Measurements from ENCODE around the gene SAMD9.
A peak's percentile ranks its signal among the peaks of the same experiment; 100 is the strongest.
"Not testable (repeated sequence)": the region's sequence is repeated elsewhere in the genome, so short reads cannot be mapped to it uniquely, and the experiment has no call there.

The SAMD9 gene

DNA sequence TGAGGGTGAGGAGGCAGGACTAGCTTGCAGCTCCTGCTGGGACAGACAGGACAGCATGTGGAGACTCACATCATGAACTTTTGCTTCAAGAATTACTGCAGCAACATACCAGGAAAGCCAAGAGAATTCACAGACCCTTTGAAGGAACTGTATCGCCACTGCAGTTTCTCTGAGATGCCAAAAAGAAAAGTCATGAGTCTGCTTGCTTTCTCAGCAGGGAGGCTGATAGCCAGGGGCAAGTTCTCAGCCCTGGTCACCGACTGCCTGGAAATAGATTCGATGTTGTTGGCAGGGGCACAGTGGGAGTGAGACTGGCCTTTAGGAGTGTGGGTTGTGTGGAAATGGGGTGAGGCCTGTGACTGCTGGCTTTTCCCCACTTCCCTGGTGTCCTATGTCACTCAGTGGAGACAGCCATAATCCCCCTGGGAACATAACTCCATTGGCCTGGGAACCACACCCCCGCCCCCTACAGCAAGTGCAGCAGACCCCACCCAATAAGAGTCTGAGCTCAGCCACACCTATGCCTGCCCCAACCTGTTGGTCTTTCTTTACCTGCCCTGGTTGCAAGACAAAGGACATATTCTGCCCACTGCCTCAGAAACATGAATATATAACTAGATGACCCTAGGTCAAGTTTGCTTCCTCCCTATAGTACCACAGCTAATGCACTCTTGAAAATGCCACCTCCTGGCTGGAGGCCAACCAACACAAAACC, 1.6 kb upstream of the SAMD9 start:
- DNase-seq: no peak

DNA sequence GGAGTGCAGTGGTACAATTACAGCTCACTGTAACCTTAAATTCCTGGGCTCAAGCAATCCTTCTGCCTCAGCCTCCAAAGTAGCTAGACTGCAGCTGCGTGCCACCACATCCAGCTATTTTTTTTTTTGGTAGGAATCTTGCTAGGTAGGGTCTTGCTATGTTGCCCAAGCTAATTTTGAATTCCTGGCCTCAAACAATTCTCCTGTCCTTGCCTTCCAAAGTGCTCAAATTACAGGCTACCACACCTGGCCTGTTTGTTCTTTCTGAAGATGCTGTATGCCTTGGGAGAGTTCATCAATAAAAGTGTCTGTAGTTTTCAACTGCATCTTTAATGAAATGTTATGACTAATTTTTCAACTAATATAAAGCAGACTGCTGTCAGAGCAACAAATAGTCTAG, 452 bp downstream of the SAMD9 start:
- DNase-seq: no peak

DNA sequence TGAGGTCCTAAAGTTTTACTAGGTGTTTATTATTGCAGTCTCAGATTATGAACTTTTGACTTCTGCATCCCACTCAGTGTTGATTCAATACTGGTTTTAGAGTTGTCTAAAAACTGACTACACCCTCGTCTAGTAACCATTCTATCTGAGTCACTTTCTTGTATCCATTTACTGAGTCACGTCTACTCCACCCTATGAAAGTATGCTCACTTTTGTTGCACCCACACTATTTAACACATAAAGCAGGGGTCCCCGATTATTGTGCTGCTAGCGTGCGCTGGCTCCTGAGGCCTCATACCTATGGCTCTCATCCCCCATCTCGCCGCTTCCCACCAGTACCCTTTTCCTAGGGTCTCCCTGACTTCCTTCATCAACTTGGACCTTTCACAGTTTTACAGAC, 2.0 kb downstream of the SAMD9 start:
- DNase-seq: peak; percentile 13

DNA sequence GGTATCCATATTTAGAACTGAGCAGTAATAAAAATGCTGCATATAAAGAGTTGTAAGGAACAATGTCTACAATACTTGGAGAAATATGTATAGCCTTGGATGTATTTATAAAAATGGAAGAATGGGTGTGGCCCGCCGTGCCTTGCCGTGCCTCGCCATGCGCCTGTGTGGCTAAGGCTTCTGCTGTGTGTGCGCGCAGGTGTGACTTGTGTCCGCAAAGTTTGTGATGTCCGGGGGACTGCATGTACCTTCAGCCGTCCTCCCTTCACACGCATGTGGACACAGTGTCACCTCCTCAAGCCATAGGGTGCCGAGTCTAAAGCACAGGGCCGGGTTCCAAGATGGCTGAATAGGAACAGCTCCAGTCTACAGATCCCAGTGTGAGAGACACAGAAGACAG, 9.8 kb downstream of the SAMD9 start:
- DNase-seq: no peak

DNA sequence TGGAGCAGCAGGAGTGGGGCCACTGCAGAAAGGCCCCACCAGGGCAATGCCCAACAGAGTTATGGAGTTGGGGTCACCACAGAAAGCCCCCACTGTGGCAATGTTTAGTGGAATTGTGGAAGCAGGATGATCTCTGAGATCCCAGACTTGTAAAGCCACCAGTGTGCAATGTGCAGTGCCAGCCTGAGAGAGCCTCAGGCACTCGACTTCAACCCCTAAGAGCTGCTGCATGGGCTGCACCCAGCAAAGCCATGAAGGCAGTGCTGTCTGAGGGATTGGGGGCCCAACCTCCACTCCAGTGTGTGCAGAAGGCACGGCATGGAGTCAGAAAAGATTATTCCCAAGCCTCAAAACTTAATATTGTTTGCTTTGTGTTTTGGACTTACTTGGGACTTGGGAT, 20.4 kb downstream of the SAMD9 start:
- DNase-seq: no peak

DNA sequence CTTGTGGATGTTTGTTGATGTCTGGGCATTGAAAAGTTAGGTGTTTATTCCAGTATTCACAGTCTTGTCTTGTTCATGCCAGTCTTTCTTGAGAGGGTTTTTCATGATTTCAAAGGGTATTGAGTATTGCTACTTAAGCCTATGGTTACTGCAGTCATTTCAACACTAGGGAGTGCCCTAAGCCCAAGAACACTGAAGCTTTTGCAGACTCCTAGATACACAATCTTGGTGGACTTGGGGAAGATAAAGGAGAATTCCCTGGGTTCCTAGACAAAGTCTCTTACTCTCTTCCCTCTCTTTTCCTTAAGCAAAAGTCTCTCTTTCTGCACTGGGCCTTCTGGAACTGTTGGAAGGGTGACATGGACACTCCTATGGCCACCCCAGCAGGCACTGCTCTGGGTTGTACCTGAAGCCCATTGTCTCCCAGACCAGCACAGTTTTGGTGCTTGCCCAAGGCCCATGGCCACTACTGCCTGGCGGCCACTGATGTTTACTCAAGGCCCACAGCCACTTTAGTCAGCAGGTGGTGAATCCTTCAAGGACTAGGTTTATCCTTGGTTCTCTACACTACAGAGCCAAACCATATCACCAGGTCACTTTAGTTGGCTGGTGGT, 24.9 kb downstream of the SAMD9 start:
- DNase-seq: no peak

DNA sequence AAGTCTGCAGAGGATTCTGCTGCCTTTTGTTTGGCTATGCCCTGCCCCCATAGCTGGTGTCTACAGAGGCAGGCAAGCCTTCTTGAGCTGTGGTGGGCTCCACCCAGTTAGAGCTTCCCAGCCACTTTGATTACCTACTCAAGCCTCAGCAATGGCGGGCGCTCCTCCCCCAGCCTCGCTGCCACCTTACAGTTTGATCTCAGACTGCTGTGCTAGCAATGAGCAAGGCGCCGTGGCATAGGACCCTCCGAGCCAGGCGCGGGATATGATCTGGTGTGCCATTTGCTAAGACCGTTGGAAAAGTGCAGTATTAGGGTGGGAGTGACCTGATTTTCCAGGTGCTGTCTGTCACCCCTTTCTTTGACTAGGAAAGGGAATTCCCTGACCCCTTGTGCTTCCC, 44.4 kb downstream of the SAMD9 start:
- DNase-seq: not testable (repeated sequence)

DNA sequence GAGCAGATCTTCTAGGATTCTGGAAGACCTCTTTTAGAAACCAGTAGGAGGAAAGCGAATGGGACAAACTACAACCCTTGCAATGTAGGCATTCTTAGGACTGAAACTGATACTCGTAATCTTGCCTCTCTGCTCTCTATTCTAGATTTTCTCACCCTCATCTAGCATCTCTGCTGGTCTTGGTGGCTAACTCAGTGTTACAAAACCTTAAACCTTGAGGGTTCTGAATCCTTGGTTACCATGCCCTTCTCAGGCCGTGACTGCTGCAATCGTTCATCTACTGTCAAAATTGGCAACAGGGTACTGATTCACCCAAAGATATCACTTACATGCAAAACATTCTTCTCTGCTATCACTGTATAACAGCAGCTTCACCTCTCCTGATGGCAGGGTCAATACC, 55.2 kb downstream of the SAMD9 start:
- DNase-seq: no peak

DNA sequence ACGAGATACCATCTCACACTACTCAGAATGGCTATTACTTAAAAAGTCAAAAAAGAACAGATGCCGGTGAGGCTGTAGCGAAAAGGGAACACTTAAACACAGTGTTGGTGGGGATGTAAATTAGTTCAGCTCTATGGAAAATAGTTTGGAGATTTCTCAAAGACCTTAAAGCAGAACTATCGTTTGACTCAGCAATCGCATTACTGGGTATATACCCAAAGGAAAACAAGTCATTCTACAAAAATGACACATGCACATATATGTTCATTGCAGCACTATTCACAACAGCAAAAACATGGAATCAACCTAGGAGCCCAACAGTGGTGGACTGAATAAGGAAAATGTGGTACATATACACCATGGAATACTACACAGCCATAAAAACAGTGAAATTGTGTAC, 56.9 kb downstream of the SAMD9 start:
- DNase-seq: no peak

DNA sequence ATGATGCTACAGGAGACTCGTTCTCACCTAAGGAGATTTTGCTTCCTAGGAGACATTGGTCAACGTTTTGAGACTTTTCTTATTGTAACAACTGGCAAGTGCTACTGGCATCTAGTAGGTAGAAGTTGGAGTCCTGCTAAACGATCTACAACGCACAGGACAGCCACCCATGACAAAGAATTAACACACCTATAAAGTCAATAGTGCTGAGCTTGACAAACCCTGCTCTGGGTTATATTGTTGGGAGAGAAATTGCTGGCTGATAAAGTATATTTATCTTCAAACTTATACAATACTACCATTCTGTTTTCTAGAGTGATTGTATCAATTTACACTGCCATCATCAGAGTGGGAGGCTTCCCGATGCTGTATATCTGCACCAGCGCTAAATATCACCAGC, 57.8 kb downstream of the SAMD9 start:
- no peak for DNase-seq

DNA sequence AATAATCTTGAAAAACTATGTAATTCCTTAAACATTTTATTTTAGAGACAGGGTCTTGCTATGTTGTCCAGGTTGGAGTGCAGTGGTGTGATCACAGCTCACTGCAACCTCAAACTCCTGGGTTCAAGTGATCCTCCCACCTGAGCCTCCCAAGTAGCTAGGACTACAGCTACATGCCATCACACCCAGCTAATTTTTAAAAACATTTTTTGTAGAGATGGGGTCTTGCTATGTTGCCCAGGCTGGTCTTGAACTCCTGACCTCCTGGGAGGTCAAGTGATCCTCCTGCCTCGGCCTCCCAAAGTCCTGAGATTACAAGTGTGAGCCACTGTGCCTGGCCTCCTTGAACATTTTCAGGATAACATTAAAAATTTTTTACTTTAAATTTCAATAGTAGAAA, 61.2 kb downstream of the SAMD9 start:
- DNase-seq: not testable (repeated sequence)

DNA sequence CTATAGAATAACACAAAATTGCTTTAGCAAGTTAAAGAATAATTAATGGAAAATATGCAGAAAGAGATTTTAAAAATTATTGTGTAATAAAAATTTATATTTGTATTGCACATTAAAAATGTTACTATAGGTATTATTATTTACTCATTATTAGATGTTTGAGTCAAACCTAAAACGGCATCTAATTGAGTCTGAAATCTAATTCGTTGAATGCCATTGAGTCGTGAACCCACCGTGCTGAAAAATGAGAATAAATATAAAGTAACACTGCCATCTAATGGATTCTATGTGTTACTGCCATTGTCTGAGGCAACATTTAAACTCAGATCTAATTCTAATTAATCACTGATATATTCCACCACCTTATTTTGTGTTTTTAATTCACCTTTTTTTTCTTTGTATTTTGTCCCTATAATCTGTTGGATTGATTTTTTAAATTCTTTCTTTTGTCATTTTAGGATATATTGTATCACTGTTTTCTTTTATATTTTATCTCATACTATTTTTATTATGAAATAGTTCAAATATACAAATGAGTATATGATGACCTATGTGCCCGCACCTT, 62.2 kb downstream of the SAMD9 start:
- no peak for DNase-seq

DNA sequence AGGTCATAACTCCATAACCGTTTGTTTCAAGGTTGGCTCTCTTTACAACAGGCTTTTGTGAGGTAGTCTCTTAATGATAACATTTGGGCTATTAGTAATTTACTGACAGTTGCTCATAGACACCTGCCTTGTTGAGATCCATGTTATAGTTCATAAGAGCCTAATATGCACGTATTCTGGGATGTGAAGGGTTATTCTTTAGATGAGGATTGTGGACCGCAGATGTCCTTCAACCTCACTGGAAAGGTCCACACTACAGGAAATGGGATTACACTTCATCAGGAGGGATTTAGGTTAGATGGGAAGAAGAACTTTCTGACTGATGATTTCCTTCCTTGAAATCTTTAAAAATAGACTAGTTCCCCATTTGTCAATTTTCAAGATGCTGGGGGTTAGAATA, 62.8 kb downstream of the SAMD9 start:
- no peak for DNase-seq

DNA sequence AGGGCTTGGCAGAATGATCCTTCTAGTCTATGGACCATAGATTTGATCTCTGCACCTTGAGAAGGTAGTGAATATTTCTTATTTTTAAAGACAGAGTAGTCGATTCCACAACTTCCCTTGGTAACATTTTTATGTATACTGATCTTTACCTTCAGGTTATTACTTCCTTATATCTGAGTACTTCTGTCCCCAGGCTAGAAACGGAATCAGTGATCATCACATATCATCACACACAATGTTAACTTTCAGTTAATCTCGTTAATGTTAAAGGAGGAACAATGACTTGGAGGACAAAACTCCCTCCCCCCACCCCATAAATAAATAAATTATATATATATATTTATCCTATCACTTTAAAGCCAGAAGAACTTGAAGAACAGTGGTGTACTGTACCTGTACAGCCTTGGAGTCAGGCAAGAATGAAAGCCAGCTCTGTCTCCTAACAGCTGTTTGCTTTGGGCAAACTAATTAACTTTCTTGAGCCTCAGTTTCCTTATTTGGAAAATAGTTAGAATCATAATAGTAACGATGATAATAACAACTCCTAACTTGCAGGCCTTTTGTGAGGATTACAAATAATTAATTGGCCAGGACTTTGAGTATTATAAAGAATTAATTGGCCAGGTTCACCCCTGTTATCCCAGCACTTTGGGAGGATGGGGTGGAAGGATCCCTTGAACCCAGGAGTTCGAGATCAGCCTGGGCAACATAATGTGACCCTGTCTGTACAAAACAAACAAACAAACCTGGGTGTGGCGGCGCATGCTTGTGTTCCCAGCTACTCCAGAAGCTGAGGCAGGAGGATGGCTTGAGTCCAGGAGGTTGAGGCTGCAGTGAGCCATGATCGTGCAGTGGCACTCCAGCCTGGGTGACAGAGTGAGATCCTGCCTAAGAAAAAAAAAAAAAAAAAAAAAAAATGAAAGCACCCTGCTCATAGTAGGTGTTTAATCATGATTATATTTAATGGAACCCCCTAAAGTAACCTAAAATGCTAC, 63.5 kb downstream of the SAMD9 start:
- DNase-seq: no peak

DNA sequence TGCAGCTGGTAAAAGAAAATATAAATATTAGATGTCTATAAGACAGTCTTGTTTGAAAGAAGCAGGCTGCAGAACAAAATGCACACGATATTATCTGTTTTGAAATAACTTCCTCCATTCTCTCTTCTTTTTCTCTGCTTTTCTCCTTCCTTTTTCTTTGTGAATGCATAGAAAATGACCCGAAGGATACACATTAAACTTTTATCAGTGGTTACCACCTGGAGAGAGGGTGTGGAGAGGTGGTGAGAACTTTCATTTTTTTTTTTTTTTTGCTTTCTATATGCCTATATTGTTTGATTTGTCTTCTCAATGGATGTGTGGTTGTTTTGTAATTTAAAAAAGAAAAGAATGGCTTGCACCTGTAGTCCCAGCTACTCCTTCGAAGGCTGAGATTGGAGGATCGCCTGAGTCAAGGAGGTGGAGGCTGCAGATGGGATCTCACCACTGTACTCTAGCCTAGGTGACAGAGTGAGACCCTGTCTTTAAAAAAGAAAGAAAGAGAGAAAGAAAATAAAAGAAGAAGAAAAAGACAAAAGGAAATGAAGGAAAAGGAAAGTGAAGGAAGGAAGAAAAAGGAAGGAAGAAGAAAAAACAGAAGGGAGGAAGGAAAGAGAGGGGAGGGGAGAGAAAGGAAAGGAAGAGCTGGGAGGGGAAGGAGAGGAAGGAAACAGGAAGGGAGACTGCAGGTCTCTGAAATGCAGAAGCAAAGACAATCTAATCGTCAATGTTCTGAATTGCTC, 64.4 kb downstream of the SAMD9 start:
- no peak for DNase-seq

DNA sequence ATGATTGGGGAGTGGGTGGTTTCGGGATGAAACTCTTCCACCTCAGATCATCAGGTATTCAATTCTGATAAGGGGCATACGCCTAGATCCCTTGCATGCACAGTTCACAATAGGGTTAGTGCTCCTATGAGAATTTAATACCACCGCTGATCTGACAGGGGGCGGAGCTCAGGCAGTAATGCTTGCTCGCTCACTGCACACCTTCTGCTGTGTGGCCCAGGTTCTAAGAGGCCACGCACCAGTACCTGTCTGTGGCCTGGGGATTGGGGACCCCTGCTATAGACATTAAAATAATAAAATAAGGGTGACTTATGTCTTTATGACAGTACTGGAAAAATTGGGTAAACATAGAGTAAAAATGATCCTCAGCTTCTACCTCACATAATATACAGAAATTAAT, 66.1 kb downstream of the SAMD9 start:
- no peak for DNase-seq

All from stimulated activated CD4-positive, alpha-beta T cell treated with anti-CD3 and anti-CD28 coated beads, Interleukin-4, amount 100 ng/mL, for 1 hour (primary cell).